ENCODE measurements around the gene TGFBRAP1. TPM values are rescaled to one million over a fixed set of nuclear protein-coding genes. Genes with fewer than 3 reads are reported as not detected.

Gene TGFBRAP1, protein sequence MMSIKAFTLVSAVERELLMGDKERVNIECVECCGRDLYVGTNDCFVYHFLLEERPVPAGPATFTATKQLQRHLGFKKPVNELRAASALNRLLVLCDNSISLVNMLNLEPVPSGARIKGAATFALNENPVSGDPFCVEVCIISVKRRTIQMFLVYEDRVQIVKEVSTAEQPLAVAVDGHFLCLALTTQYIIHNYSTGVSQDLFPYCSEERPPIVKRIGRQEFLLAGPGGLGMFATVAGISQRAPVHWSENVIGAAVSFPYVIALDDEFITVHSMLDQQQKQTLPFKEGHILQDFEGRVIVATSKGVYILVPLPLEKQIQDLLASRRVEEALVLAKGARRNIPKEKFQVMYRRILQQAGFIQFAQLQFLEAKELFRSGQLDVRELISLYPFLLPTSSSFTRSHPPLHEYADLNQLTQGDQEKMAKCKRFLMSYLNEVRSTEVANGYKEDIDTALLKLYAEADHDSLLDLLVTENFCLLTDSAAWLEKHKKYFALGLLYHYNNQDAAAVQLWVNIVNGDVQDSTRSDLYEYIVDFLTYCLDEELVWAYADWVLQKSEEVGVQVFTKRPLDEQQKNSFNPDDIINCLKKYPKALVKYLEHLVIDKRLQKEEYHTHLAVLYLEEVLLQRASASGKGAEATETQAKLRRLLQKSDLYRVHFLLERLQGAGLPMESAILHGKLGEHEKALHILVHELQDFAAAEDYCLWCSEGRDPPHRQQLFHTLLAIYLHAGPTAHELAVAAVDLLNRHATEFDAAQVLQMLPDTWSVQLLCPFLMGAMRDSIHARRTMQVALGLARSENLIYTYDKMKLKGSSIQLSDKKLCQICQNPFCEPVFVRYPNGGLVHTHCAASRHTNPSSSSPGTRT
- total RNA-seq (10 to 100 TPM; 22.8 to 23.1 TPM), polyA plus RNA-seq (10 to 100 TPM; 19.4 to 26.9 (median 19.7) TPM), total RNA-seq (48.2 to 88.8 (median 67.8) reads per million in 6 experiments)

DNA sequence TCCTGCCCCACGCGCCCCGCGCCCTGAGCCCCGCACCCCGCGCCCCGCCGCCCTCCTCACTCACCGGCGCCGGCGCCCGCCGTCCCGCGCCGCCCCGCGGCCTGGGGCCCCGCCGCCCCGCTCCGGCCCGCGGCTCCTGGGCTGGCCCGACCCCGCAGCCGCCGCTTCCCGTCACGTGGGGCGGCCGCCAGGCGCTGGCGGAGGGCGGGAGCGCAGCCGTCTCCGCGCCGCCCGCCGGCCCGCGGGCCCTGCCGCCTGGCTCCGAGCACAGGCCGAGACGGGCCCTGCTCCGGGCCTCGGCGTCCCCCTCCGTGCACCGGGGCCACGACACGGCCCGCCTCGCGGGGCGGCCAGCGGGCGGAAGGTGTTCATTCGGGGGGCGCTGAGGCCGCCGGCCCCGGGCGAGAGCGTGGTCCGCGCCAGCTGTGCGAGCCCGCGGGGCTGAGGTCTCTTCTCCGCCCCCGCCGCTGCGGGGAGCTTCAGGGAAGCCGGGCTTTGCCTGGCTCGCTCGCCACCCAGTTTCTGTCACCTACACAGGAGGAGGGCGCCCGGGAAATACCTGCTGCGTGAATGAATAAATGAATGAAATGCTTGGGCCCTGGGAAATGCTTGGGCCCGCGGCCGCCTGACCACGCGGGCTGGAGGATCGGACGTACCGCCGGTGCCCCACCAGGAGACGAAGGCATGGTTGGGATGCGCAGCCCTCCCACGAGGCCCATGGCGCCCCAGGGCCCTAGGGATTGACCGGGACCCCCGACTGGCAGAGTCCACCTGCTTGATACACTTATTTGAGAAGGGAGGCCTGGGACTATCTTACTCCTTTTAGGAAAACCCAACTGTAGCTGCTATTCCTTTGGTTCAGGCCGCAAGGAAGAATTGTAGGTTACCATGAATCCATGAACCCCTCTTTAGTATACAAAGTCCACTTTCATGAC, at the start of gene TGFBRAP1:
Gene TGFBRAP1 (minus strand): TSS at position 175 of the 935 bp plus-strand sequence. CDS start 21,434 bp downstream, outside the sequence.
- Mint-ChIP-seq H3K36me3 (peaks cover 0 to 5% (median 0%) of the 10 kb centered on the region in 3 donors), H3K27ac (peak within 1 kb of the TSS; percentile 94 to 99 (median 96)), H3K4me3 (peak within 1 kb of the TSS; percentile 81 to 97 (median 92)), H3K9me3 (no peaks in the 10 kb centered on the region), H3K27me3 (no peaks in the 10 kb centered on the region), H3K4me1 (peaks cover 23 to 49% (median 45%) of the 10 kb centered on the region in 4 donors)
- POLR2A ChIA-PET = interaction anchor here (2.9 kb wide), 1 partner anchor 8 kb away, joined by 22 read pairs; the partner anchor contains the start of gene C2orf49
- ATAC-seq (peak; percentile 86 to 90), DNase-seq (peak; percentile 31 to 69 (median 60))

DNA sequence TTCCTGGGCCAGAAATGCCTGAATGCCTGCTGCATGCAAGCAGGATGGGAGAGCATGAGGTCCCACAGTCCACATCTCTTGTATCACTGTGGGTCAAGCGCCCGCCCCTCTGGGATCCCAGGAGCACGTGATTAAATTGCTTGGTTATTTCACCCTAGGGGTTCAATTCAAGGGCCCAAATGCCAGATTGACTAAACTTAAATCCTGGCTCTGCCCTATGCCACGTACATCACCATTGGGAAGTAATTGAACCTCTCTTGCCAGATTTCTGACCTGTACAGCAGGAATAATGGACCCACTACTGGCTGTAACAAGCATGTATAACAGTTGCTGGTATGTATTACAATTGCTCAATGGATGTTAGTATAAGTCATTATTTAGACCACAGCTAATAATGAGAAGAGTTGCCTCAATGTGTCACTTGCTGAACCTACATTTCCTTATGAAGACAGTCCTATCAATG, 49.4 kb upstream of the TGFBRAP1 start:
- Mint-ChIP-seq H3K27me3 (no peaks in the 10 kb centered on the region), H3K9me3 (no peaks in the 10 kb centered on the region), H3K36me3 (peaks cover 0 to 1% (median 0%) of the 10 kb centered on the region in 3 donors), H3K27ac (no peak overlapping the region), H3K4me1 (peaks cover 0 to 10% (median 1%) of the 10 kb centered on the region in 4 donors), H3K4me3 (no peak overlapping the region)
- POLR2A ChIA-PET = no interaction called here
- DNase-seq (no peak), ATAC-seq (no peak)

DNA sequence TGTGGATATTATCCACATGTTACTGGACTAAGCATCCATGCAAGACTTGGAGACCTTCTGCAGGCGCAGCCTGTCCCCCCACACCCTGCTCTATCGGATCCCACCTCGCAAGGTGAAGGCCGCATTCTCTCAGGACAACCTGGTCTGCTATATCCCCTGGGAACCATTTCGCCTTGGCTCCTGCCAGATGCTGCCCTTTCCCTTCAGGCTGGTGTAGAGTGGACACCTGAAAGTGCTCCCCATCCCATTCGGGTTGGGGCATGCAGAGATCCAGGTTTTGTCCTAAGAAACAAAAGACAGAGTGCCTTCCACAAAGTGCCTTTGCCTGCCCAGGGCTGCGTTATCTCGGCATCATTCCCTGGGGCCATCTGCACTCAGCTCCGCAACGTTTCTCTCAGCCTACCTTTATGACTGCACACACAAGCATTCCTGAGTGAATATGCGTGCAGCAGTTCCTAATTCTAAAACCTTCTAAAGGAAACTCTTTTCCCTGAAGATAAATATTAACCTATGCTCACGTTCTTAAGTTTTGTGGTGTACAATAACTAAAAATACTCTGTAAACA, 48.8 kb upstream of the TGFBRAP1 start:
- Mint-ChIP-seq H3K27me3 (no peaks in the 10 kb centered on the region), H3K27ac (no peak overlapping the region), H3K9me3 (no peaks in the 10 kb centered on the region), H3K36me3 (peaks cover 0 to 2% (median 0%) of the 10 kb centered on the region in 3 donors), H3K4me1 (peaks cover 0 to 13% (median 5%) of the 10 kb centered on the region in 4 donors), H3K4me3 (no peak overlapping the region)
- ATAC-seq = no peak
- DNase-seq = no peak
- POLR2A ChIA-PET = no interaction called here

DNA sequence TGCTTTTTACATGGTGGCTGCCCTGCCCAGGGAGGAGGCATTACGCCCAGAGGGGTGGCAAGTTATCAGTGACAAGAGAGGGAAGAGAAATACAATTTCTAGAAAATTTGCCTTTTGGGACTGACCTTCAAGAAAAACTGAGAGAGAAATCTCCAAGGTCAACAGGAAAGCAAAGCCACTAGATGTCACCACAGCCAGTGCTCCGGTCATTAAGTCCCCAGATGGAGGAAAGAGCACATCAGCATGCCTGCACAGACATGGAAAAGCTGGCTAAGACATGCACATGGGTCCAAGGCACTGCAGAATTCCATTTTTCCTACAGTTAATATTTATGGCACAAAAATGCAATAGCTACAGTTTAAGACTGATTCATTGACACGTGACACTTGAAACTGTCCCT, 48.3 kb upstream of the TGFBRAP1 start:
- no peak for ATAC-seq
- Mint-ChIP-seq H3K4me1 (peaks cover 0 to 13% (median 5%) of the 10 kb centered on the region in 4 donors), H3K27ac (no peak overlapping the region)

DNA sequence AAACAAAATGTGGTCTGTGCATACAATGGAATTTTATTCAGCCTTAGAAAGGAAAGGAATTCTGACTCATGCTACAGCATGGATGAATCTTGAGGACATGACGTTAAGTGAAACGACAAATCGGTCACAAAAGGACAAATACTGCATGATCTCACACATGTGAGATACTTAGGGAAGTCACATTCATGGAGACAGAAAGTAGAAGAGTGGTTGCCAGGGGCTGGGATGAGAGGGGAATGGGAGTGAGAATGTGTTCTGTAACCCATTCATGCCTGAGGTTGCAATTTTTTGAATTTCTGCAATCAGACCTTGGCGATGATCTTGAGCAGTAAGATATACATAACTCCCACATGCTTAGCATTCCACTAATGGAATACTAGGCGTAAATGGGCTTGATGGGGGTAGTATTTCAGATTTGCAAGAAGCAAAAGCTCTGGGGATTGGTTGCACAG, 47.3 kb upstream of the TGFBRAP1 start:
- Mint-ChIP-seq H3K27me3 (no peaks in the 10 kb centered on the region), H3K36me3 (peaks cover 0 to 2% (median 0%) of the 10 kb centered on the region in 3 donors), H3K4me3 (no peak overlapping the region), H3K27ac (no peak overlapping the region), H3K4me1 (peaks cover 0 to 13% (median 5%) of the 10 kb centered on the region in 4 donors), H3K9me3 (no peaks in the 10 kb centered on the region)
- POLR2A ChIA-PET = no interaction called here
- ATAC-seq = no peak
- DNase-seq = no peak

More for the DNA sequence above, 48.3 kb upstream of the TGFBRAP1 start:
- Mint-ChIP-seq H3K9me3 (no peaks in the 10 kb centered on the region), H3K4me3 (no peak overlapping the region), H3K27me3 (no peaks in the 10 kb centered on the region), H3K36me3 (peaks cover 0 to 2% (median 0%) of the 10 kb centered on the region in 3 donors)
- no peak for DNase-seq
- POLR2A ChIA-PET = no interaction called here

DNA sequence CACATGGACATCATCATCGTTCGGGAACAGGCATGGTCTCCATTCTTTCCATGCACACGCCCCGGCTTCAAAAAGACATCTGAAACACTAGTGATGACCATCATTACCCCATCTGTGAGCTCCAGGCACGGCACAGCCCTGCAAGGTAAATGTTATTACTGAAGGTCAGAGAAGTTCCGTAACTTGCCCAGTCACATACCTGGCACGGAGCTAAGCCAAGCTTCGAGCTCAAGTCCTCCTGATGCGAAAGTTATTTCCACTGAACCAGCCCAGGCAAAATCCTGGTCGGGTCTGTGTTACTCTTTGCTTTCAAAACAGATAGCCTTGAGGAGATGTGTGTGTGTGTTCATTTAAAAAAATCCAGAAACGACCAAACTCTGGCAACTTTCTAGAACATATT, 46.5 kb upstream of the TGFBRAP1 start:
- no peaks in the 10 kb centered on the region for H3K27me3 Mint-ChIP-seq
- POLR2A ChIA-PET = no interaction called here
- H3K27ac Mint-ChIP-seq = no peak overlapping the region
- H3K9me3 Mint-ChIP-seq = no peaks in the 10 kb centered on the region
- ATAC-seq = no peak
- H3K4me1 Mint-ChIP-seq = peaks cover 0 to 13% (median 5%) of the 10 kb centered on the region in 4 donors
- H3K36me3 Mint-ChIP-seq = peaks cover 0 to 2% (median 0%) of the 10 kb centered on the region in 3 donors
- no peak overlapping the region for H3K4me3 Mint-ChIP-seq
- no peak for DNase-seq

DNA sequence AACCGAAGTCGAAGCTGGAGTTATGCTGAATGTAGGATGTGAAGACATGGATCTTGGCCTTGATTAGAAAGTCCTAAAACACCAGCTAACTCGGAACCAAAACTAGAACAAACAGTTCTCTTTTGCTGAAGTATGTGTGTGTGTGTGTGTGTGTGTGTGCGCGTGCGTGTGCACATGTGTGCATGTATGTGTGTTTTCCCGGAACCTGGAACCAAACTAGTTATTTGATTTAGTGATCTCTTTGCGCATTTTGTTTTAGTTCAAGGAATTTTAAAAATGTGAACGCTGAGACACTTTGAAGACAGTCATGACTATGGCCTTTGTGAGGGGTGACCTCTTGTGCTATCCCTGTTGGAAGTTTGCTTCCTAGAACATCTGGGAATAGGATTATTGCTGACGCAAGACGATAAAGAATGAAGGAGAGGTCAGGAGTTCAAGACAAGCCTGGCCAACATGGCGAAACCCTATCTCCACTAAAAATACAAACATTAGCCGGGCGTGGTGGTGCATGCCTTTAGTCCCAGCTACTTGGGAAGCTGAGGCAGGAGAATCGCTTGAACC, 45.5 kb upstream of the TGFBRAP1 start:
- POLR2A ChIA-PET = no interaction called here
- DNase-seq (no peak), ATAC-seq (no peak)
- Mint-ChIP-seq H3K4me3 (no peak overlapping the region), H3K27ac (peak overlapping the region in 1 of 10 donors; percentile 33), H3K4me1 (peaks cover 1 to 8% (median 5%) of the 10 kb centered on the region in 4 donors), H3K27me3 (no peaks in the 10 kb centered on the region), H3K36me3 (peaks cover 0 to 2% (median 0%) of the 10 kb centered on the region in 3 donors), H3K9me3 (no peaks in the 10 kb centered on the region)

DNA sequence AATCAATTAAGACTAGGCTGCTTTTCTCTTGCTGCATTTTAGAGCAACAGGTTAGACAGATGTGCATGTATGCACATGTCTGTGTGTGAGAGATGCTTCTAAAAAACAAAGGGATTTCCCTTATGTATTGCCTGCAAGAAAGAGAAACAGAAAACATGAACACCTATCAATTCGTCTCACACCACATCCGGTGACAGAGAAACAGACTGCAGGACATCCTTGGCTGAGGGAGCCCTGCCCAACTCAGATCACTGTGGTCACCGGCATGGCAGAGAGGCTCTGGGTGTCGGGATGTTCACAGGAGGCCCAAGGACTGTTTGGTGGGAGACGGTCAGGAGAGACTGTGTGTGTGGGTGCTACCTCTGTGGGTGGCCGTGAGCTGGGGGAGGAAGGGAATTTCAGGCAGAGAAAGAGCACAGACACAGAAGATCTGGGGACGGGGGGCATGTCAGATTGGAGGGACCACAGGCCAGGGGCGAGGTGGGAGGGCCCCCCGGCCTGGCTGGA, 44.4 kb upstream of the TGFBRAP1 start:
- no peaks in the 10 kb centered on the region for H3K9me3 Mint-ChIP-seq
- peaks cover 0 to 2% (median 0%) of the 10 kb centered on the region in 5 donors for H3K27me3 Mint-ChIP-seq
- no peak for ATAC-seq
- H3K4me1 Mint-ChIP-seq = peaks cover 8 to 14% (median 10%) of the 10 kb centered on the region in 4 donors
- H3K36me3 Mint-ChIP-seq = peaks cover 0 to 2% (median 0%) of the 10 kb centered on the region in 3 donors
- POLR2A ChIA-PET = interaction anchor here (0.5 to 0.6 kb wide), 2 partner anchors 12 to 220 kb away, joined by 4 to 5 read pairs; no protein-coding TSS in a partner anchor
- DNase-seq = peak in 1 of 10 donors; percentile 22
- H3K4me3 Mint-ChIP-seq = peak overlapping the region in 7 of 10 donors; percentile 3 to 79 (median 36)
- peak overlapping the region in 8 of 10 donors; percentile 59 to 92 (median 82) for H3K27ac Mint-ChIP-seq

DNA sequence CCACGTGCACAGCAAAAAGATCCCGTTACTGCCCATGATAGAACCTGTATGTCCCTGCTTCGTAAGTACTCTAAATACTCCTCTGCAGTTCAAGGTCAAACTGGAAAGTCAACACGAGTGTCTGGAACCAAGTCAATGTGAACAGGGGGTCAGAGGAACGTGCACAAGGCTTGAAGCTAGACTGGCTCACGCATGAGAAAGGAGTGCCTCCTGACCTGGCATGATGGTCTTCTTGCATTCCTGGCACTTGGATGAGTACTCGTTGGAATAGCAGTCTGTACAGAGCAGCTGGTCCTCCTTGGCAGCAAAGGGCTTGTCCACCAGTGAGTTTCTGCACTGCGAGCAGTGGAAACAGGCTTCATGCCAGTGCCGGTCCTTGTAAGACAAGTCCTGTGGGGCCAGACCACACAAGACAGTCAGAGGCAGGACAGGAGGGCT, 43.8 kb upstream of the TGFBRAP1 start:
- Mint-ChIP-seq H3K9me3 (no peaks in the 10 kb centered on the region), H3K36me3 (peaks cover 0 to 2% (median 0%) of the 10 kb centered on the region in 3 donors), H3K4me3 (no peak overlapping the region), H3K4me1 (peaks cover 8 to 14% (median 10%) of the 10 kb centered on the region in 4 donors), H3K27me3 (peaks cover 0 to 2% (median 0%) of the 10 kb centered on the region in 5 donors), H3K27ac (peak overlapping the region in 3 of 10 donors; percentile 70 to 92 (median 88))
- DNase-seq (no peak), ATAC-seq (no peak)
- POLR2A ChIA-PET = no interaction called here

DNA sequence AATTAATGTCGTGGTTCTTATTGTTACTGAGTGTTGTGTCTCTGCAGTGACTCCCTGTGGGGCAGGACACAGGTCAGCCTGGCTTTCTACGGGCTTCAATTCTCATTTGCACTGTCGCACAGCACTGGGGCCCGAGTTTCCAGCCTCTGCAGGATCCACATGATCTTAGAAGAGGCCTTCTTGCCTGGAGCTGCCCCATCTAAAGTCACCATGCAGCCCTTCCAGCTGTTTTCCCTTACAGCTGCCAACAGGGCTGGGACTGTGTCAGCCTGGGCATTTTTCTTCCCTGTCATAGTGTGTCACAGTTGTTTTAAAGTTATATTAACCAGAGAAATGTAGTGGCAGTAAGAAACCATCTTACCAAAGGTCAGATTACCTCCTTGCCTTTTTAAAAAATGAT, 42.3 kb upstream of the TGFBRAP1 start:
- H3K27me3 Mint-ChIP-seq = peaks cover 0 to 2% (median 0%) of the 10 kb centered on the region in 5 donors
- H3K36me3 Mint-ChIP-seq = peaks cover 0 to 2% (median 2%) of the 10 kb centered on the region in 3 donors
- no peak overlapping the region for H3K27ac Mint-ChIP-seq
- H3K9me3 Mint-ChIP-seq = no peaks in the 10 kb centered on the region
- ATAC-seq = no peak
- POLR2A ChIA-PET = no interaction called here
- DNase-seq = no peak
- peaks cover 8 to 14% (median 10%) of the 10 kb centered on the region in 4 donors for H3K4me1 Mint-ChIP-seq
- no peak overlapping the region for H3K4me3 Mint-ChIP-seq

DNA sequence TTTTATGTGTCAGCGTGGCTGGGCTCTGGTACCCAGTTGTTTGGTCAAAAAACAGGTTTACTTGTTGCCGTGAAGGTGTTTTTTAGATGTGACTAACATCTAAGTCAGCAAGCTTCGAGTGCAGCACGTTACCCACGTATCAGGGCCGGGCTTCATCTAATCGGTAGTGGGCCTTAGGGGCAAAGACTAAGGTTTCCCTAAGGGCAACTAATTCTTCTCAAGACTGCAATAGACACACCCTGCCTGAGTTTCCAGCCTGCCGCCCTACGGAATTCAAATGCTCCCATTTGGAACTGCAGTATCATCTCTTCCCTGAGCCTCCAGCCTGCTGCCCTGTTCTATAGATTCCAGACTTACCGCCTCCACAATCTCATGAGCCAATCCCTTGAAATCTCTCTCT, 41.6 kb upstream of the TGFBRAP1 start:
- Mint-ChIP-seq H3K9me3 (no peaks in the 10 kb centered on the region), H3K4me3 (no peak overlapping the region), H3K36me3 (peaks cover 0 to 2% (median 2%) of the 10 kb centered on the region in 3 donors), H3K4me1 (peaks cover 8 to 14% (median 10%) of the 10 kb centered on the region in 4 donors), H3K27me3 (peaks cover 0 to 2% (median 0%) of the 10 kb centered on the region in 5 donors), H3K27ac (no peak overlapping the region)
- DNase-seq (no peak), ATAC-seq (no peak)
- POLR2A ChIA-PET = no interaction called here

All from naive thymus-derived CD8-positive, alpha-beta T cell (primary cell).